GM12878 (cell line): ENCODE data around the gene MAML2. TPM values are rescaled to one million over a fixed set of nuclear protein-coding genes. Genes with fewer than 3 reads are reported as not detected.

ENCODE experiments used
- CBFB ChIP-seq: IDR thresholded peaks from 2 replicates; pipeline ENCODE4 v1.6.1; 2016; ENCODE audit warnings: antibody characterized with exemption, low read depth
- E2F4 ChIP-seq: IDR thresholded peaks from 2 replicates; pipeline ENCODE4 v1.6.1; 2012; ENCODE audit warnings: low read depth, low read length, improper control_type of control experiment
- ETV6 ChIP-seq, 2 experiments: fragments of 450-650 bp in 1 of 2; IDR thresholded peaks in 1 of 2; conservative IDR thresholded peaks in 1 of 2; 2 replicates each; pipeline ENCODE4 v1.6.1; 2014; ENCODE audit warnings: antibody characterized with exemption in 1 of 2, borderline replicate concordance in 1 of 2, low read depth in 1 of 2, mild to moderate bottlenecking in 1 of 2, moderate library complexity in 1 of 2
- FOXM1 ChIP-seq: IDR thresholded peaks from 2 replicates; pipeline ENCODE4 v1.6.1; 2012; ENCODE audit warnings: low read depth, mild to moderate bottlenecking, inconsistent platforms, low read length, moderate library complexity
- HCFC1 ChIP-seq: fragments of 150-350 bp; IDR thresholded peaks from 2 replicates; pipeline ENCODE4 v1.6.1; 2014; ENCODE audit warnings: low read length
- HSF1 ChIP-seq: fragments of 150-350 bp; IDR thresholded peaks from 2 replicates; pipeline ENCODE4 v1.6.1; 2014; ENCODE audit warnings: mild to moderate bottlenecking, low read depth, low read length
- MLLT1 ChIP-seq: fragments of 450-650 bp; IDR thresholded peaks from 2 replicates; pipeline ENCODE4 v1.6.1; 2016; ENCODE audit warnings: mild to moderate bottlenecking
- MTA3 ChIP-seq: IDR thresholded peaks from 2 replicates; pipeline ENCODE4 v1.6.1; 2012; ENCODE audit warnings: low read length, inconsistent platforms, borderline replicate concordance
- MYC ChIP-seq: IDR thresholded peaks from 2 replicates; pipeline ENCODE4 v1.6.1; 2011; ENCODE audit warnings: mild to moderate bottlenecking, low read length, moderate library complexity, inconsistent platforms; ENCODE audit not compliant: insufficient read depth, insufficient replicate concordance, insufficient read length, severe bottlenecking
- PKNOX1 ChIP-seq: fragments of 450-650 bp; IDR thresholded peaks from 2 replicates; pipeline ENCODE4 v1.6.1; 2016; ENCODE audit warnings: mild to moderate bottlenecking
- PML ChIP-seq: IDR thresholded peaks from 2 replicates; pipeline ENCODE4 v1.6.1; 2012; ENCODE audit warnings: low read length, inconsistent platforms
- POLR2AphosphoS2 ChIP-seq: IDR thresholded peaks from 2 replicates; pipeline ENCODE4 v1.6.1; 2011; ENCODE audit warnings: low read depth, mild to moderate bottlenecking, low read length, improper control_type of control experiment, moderate library complexity
- RB1 ChIP-seq: fragments of 450-650 bp; formaldehyde crosslinking; IDR thresholded peaks from 2 replicates; pipeline ENCODE4 v1.6.1; 2017; ENCODE audit warnings: mild to moderate bottlenecking, borderline replicate concordance
- RFX5 ChIP-seq: IDR thresholded peaks from 2 replicates; pipeline ENCODE4 v1.6.1; 2011; ENCODE audit warnings: low read depth, low read length, improper control_type of control experiment
- RUNX3 ChIP-seq: IDR thresholded peaks from 2 replicates; pipeline ENCODE4 v1.6.1; 2012; ENCODE audit warnings: low read length, inconsistent platforms
- SMAD5 ChIP-seq: IDR thresholded peaks from 2 replicates; pipeline ENCODE4 v1.6.1; 2016; ENCODE audit warnings: antibody characterized with exemption, low read depth
- SMC3 ChIP-seq: IDR thresholded peaks from 2 replicates; pipeline ENCODE4 v1.6.1; 2011; ENCODE audit warnings: low read length, improper control_type of control experiment, borderline replicate concordance
- SUZ12 ChIP-seq: fragments of 200-600 bp; sonication (generic); IDR thresholded peaks from one replicate; pipeline ENCODE4 v1.6.1; 2018; ENCODE audit warnings: antibody characterized with exemption, mild to moderate bottlenecking; ENCODE audit not compliant: unreplicated experiment
- TCF7 ChIP-seq: IDR thresholded peaks from 2 replicates; pipeline ENCODE4 v1.6.1; 2014; ENCODE audit warnings: antibody characterized with exemption, borderline replicate concordance
- ZBTB11 ChIP-seq: fragments of 450-650 bp; formaldehyde crosslinking; IDR thresholded peaks from 2 replicates; pipeline ENCODE4 v1.5.0; 2022; ENCODE audit warnings: mild to moderate bottlenecking, missing genetic modification characterization
- ZNF384 ChIP-seq: IDR thresholded peaks from 2 replicates; pipeline ENCODE4 v1.6.1; 2012; ENCODE audit warnings: low read depth, mild to moderate bottlenecking, low read length, improper control_type of control experiment, borderline replicate concordance
- ZSCAN29 ChIP-seq: fragments of 450-650 bp; IDR thresholded peaks from 2 replicates; pipeline ENCODE4 v1.6.1; 2017; ENCODE audit warnings: mild to moderate bottlenecking, moderate library complexity
- polyA plus RNA-seq, 11 experiments: library from polyadenylated mRNA; depleted of rRNA in 4 of 11; unstranded in 6 of 11; stranded (reverse) in 5 of 11; fragments of >200 nt; fragmentation: Nextera tagmentation in 4 of 11; fragmentation: Illumina TruSeq in 1 of 11; extraction: Ambion mirVana in 4 of 11; extraction: Trizol in 1 of 11; gene quantifications; 1 replicate in 1 of 11; 2 replicates in 10 of 11; pipeline versions ENCODE4 v1.2.1 to v1.2.3, GENCODE V29; 2011 to 2016; ENCODE audit warnings: inconsistent platforms in 2 of 11, missing spikeins in 2 of 11, low read depth in 1 of 11
- total RNA-seq, 4 experiments: library from RNA; depleted of rRNA in 3 of 4; stranded (reverse); fragments of >200 nt in 3 of 4; fragmentation: Illumina TruSeq in 1 of 4; extraction: Trizol in 1 of 4; gene quantifications; 2 replicates each; pipeline versions ENCODE4 v1.2.1 to v1.2.3, GENCODE V29; 2013 to 2021

The MAML2 gene
- total and polyA plus RNA-seq, 10 of the 15 experiments (the other 5 are each of a cell fraction or from before 2014, with no cell fraction given) = 2.5 to 15.1 (median 12.0) TPM

- TF ChIP-seq ZBTB11 (no peak), PKNOX1 (no peak), FOXM1 (no peak), ETV6 (conservative IDR thresholded peaks at IDR 0.05 in 1 of 2, IDR thresholded peaks at IDR 0.05 in 1 of 2; ENCODE audit: borderline replicate concordance in 1 of 2, low read depth in 1 of 2) (peak in 1 of 2 experiments; percentile 56; a peak in 1 of 4 replicates), SMC3 (no peak), RUNX3 (peak; percentile 82), SMAD5 (no peak), MYC (no peak), HSF1 (no peak), ZSCAN29 (no peak), RB1 (no peak), MLLT1 (no peak), RFX5 (peak; percentile 86), E2F4 (no peak), POLR2AphosphoS2 (no peak), TCF7 (no peak; the same call in 1 of the 2 replicates), ZNF384 (no peak), HCFC1 (no peak), SUZ12 (no peak), PML (peak; percentile 55; the same call in 1 of the 2 replicates), CBFB (0 out of 2 replicates have a peak, but pooled peaks have one; percentile 16), MTA3 (no peak)
These were observed 267.4 kb downstream of the MAML2 start (continued) for GRCh38 chr11:96075532-96075959.
